ENCODE measurements around the gene KLK2.

- TF ChIP-seq CTCF (IDR thresholded peaks at IDR 0.05; ENCODE audit: low read depth, low read length) = no peak
- no peak for TF ChIP-seq POLR2A (IDR thresholded peaks at IDR 0.05; ENCODE audit: extremely low read depth, insufficient read length)
- no peak for TF ChIP-seq MAX (IDR thresholded peaks at IDR 0.05; ENCODE audit: low read depth, low read length)
These were observed 30.0 kb upstream of the KLK2 start for GRCh38 chr19:50843205-50843604.

Data from NB4 (cell line).